Measurements from ENCODE around the gene CLDN6.

GRCh38 chr16:3020604-3021448 is 2.8 kb upstream of the CLDN6 start:
- TF ChIP-seq CTCF (conservative IDR thresholded peaks at IDR 0.05; ENCODE audit: low read depth, low read length): no peak
- TF ChIP-seq EZH2 (IDR thresholded peaks at IDR 0.05; ENCODE audit: borderline replicate concordance, low read depth, low read length, poor library complexity, severe bottlenecking): no peak
